ENCODE measurements around the gene GAPVD1. TPM values are rescaled to one million over a fixed set of nuclear protein-coding genes. Genes with fewer than 3 reads are reported as not detected.
"Not testable (repeated sequence)": the region's sequence is repeated elsewhere in the genome, so short reads cannot be mapped to it uniquely, and the experiment has no call there.

GAPVD1 gene
- total RNA-seq, 1 experiment from 2014 or later = 66.2 TPM

DNA sequence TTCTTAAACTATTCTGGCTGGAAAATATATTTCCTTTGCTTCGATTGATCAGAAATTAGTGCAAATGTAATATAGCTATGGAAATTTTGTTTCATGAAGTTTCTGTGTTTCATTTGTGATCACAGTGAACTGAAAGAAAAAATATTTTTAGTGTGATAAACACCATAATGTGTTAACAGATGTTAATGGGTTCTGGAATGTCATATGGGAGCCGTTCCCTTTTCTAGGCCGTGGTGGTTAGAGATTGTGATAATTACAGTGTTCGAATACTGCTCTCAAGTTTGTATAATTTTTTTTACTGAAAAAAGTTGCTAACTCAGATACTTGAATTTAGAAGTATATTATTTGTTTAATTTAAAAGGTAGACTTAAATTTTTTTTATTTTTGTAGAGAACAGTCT is 19.3 kb downstream of the GAPVD1 start:
- H3K9me3 Mint-ChIP-seq (ENCODE audit: unreplicated experiment) = no peaks in the 10 kb centered on the region
- H3K27ac Mint-ChIP-seq (ENCODE audit: unreplicated experiment) = no peak overlapping the region
- H3K27me3 Mint-ChIP-seq (ENCODE audit: insufficient read depth, unreplicated experiment) = no peaks in the 10 kb centered on the region
- POLR2A ChIA-PET = interaction anchor here (1.4 kb wide), 1 partner anchor 40 kb away, joined by 5 read pairs; the partner anchor contains the start of gene HSPA5
- no peaks in the 10 kb centered on the region for H3K9me3 ChIP-seq
- intact Hi-C loops (cut with micrococcal nuclease; ENCODE audit: unreplicated experiment) = no loop called here
- H3K36me3 Mint-ChIP-seq (ENCODE audit: insufficient read depth, unreplicated experiment) = peaks cover 22% of the 10 kb centered on the region
- DNase-seq = no peak
- H3K27me3 ChIP-seq (replicated peaks; ENCODE audit: control insufficient read depth, insufficient read depth, low read length) = no peaks in the 10 kb centered on the region
- TF ChIP-seq, protein P1, sequence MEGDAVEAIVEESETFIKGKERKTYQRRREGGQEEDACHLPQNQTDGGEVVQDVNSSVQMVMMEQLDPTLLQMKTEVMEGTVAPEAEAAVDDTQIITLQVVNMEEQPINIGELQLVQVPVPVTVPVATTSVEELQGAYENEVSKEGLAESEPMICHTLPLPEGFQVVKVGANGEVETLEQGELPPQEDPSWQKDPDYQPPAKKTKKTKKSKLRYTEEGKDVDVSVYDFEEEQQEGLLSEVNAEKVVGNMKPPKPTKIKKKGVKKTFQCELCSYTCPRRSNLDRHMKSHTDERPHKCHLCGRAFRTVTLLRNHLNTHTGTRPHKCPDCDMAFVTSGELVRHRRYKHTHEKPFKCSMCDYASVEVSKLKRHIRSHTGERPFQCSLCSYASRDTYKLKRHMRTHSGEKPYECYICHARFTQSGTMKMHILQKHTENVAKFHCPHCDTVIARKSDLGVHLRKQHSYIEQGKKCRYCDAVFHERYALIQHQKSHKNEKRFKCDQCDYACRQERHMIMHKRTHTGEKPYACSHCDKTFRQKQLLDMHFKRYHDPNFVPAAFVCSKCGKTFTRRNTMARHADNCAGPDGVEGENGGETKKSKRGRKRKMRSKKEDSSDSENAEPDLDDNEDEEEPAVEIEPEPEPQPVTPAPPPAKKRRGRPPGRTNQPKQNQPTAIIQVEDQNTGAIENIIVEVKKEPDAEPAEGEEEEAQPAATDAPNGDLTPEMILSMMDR (IDR thresholded peaks at IDR 0.05; ENCODE audit: insufficient read depth in 1 of 2, low read depth in 1 of 2, low read length in 1 of 2, severe bottlenecking in 1 of 2, unreplicated experiment in 1 of 2) = no peak
- H3K4me3 ChIP-seq (ENCODE audit: low read depth, low read length) = no peak overlapping the region
- peaks cover 9% of the 10 kb centered on the region for H3K4me1 Mint-ChIP-seq (ENCODE audit: low read depth, unreplicated experiment)
- peaks cover 20% of the 10 kb centered on the region for H3K4me1 ChIP-seq
- no TSS peak for BruUV-seq (replicated peaks)
- CTCF ChIA-PET = no interaction called here
- H3K36me3 ChIP-seq (ENCODE audit: control insufficient read depth, insufficient read depth, low read length) = no peaks in the 10 kb centered on the region
- H3K4me3 Mint-ChIP-seq (ENCODE audit: unreplicated experiment) = no peak overlapping the region

DNA sequence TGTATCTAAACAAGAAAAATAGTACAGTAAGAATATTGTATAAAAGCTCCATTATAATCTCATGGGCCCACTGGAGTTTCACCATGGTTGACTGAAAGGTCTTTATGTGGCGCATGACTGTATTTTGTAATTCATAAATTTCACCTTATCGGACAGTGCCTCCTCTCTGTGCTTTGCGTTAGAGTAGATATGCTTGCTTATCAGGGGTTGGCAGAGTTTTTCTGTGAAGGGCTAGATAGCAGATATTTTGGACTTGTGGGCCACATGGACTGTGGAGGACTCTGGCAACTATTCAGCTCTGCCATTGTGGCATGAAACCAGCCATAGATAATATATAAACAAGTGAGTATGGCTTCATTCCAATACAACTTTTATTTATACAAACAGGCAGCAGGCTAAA is 23.2 kb downstream of the GAPVD1 start:
- no peaks in the 10 kb centered on the region for H3K9me3 ChIP-seq
- H3K36me3 ChIP-seq (ENCODE audit: control insufficient read depth, insufficient read depth, low read length) = no peaks in the 10 kb centered on the region
- H3K27me3 ChIP-seq (replicated peaks; ENCODE audit: control insufficient read depth, insufficient read depth, low read length) = no peaks in the 10 kb centered on the region
- peaks cover 12% of the 10 kb centered on the region for H3K36me3 Mint-ChIP-seq (ENCODE audit: insufficient read depth, unreplicated experiment)
- TF ChIP-seq, protein P1 (IDR thresholded peaks at IDR 0.05; ENCODE audit: insufficient read depth in 1 of 2, low read depth in 1 of 2, low read length in 1 of 2, severe bottlenecking in 1 of 2, unreplicated experiment in 1 of 2) = no peak
- H3K27me3 Mint-ChIP-seq (ENCODE audit: insufficient read depth, unreplicated experiment) = no peaks in the 10 kb centered on the region
- no peak overlapping the region for H3K27ac Mint-ChIP-seq (ENCODE audit: unreplicated experiment)
- DNase-seq = no peak
- intact Hi-C loops (cut with micrococcal nuclease; ENCODE audit: unreplicated experiment) = no loop called here
- no peak overlapping the region for H3K4me3 Mint-ChIP-seq (ENCODE audit: unreplicated experiment)
- POLR2A ChIA-PET = interaction anchor here (0.9 kb wide), 1 partner anchor 44 kb away, joined by 3 read pairs; the partner anchor contains the start of gene HSPA5
- BruUV-seq (replicated peaks) = no TSS peak
- CTCF ChIA-PET = no interaction called here
- H3K4me1 ChIP-seq = peaks cover 6% of the 10 kb centered on the region; the same call in 1 of the 2 replicates
- no peaks in the 10 kb centered on the region for H3K4me1 Mint-ChIP-seq (ENCODE audit: low read depth, unreplicated experiment)
- H3K4me3 ChIP-seq (ENCODE audit: low read depth, low read length) = no peak overlapping the region
- H3K9me3 Mint-ChIP-seq (ENCODE audit: unreplicated experiment) = no peaks in the 10 kb centered on the region

DNA sequence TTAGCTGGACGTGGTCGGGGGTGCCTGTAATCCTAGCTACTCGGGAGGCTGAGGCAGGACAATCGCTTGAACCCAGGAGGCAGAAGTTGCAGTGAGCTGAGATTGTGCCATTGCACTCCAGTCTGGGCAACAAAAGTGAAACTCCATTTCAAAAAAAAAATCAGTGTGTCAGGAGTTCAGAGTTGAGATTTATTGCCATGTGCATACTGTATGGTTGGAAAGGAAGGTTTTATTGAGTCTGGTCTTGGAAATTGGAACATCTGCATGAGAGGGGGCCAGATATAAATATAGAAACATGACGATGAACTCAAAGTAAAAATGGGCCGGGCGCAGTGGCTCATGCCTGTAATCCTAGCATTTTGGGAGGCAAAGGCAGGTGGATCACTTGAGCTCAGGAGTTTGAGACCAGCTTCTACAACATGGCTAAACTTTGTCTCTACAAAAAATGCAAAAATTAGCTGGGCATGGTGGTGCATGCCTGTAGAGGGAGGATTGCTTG is 25.4 kb downstream of the GAPVD1 start:
- H3K36me3 Mint-ChIP-seq (ENCODE audit: insufficient read depth, unreplicated experiment) = peaks cover 12% of the 10 kb centered on the region
- POLR2A ChIA-PET; BruUV-seq (replicated peaks); H3K4me1 Mint-ChIP-seq (ENCODE audit: low read depth, unreplicated experiment); H3K27me3 ChIP-seq (replicated peaks; ENCODE audit: control insufficient read depth, insufficient read depth, low read length); H3K4me3 Mint-ChIP-seq (ENCODE audit: unreplicated experiment); H3K4me3 ChIP-seq (ENCODE audit: low read depth, low read length); DNase-seq; H3K36me3 ChIP-seq (ENCODE audit: control insufficient read depth, insufficient read depth, low read length); intact Hi-C loops (cut with micrococcal nuclease; ENCODE audit: unreplicated experiment); CTCF ChIA-PET; H3K27ac Mint-ChIP-seq (ENCODE audit: unreplicated experiment); H3K9me3 ChIP-seq; H3K27me3 Mint-ChIP-seq (ENCODE audit: insufficient read depth, unreplicated experiment); H3K9me3 Mint-ChIP-seq (ENCODE audit: unreplicated experiment); H3K4me1 ChIP-seq: not testable (repeated sequence)
